SK-N-MC (cell line): ENCODE measurements around the gene FMN2.

Experiments
- DNase-seq: peaks from one replicate; pipeline ENCODE4 v3.0.0-alpha.2; 2011; ENCODE audit warnings: low read depth, low spot score
- H3K27ac ChIP-seq: fragments of 200-600 bp; sonication (generic); 2 replicates; pipeline ENCODE4 v1.5.1; 2016; ENCODE audit warnings: mixed run types
- H3K36me3 ChIP-seq: fragments of 200-600 bp; sonication (generic); 2 replicates; pipeline ENCODE4 v1.6.1; 2017; ENCODE audit warnings: antibody characterized with exemption, low read length, mixed read lengths; ENCODE audit not compliant: insufficient read depth
- H3K4me3 ChIP-seq: fragments of 200-600 bp; sonication (generic); 2 replicates; pipeline ENCODE4 v1.5.1; 2016
- H3K9ac ChIP-seq: fragments of 200-600 bp; sonication (generic); 2 replicates; pipeline ENCODE4 v1.8.0; 2017; ENCODE audit warnings: mixed run types, mixed read lengths; ENCODE audit not compliant: insufficient read length
- H3K9me3 ChIP-seq: fragments of 200-600 bp; sonication (generic); 2 replicates; pipeline ENCODE4 v1.6.1; 2017; ENCODE audit warnings: low read depth, mild to moderate bottlenecking, antibody characterized with exemption, low read length, moderate library complexity, mixed read lengths
- EZH2 ChIP-seq: fragments of 200-600 bp; sonication (generic); IDR thresholded peaks from one replicate; pipeline ENCODE4 v1.6.1; 2017; ENCODE audit warnings: antibody characterized with exemption
- FOXP2 ChIP-seq: optimal IDR thresholded peaks from 2 replicates; pipeline ENCODE3; 2011; ENCODE audit warnings: mild to moderate bottlenecking, moderate library complexity; ENCODE audit not compliant: insufficient read depth; ENCODE audit errors: extremely low read length, control extremely low read depth
- POLR2AphosphoS5 ChIP-seq: IDR thresholded peaks from 2 replicates; pipeline ENCODE4 v1.6.1; 2012; ENCODE audit warnings: mild to moderate bottlenecking, low read depth, low read length, borderline replicate concordance

Gene FMN2

GRCh38 chr1:240207073-240207709 lies 115.5 kb downstream of the FMN2 start:
- no peak for TF ChIP-seq POLR2AphosphoS5
- H3K4me3 ChIP-seq, result no peak overlapping the region
- no peak for DNase-seq
- H3K9ac ChIP-seq, result no peak overlapping the region
- H3K27ac ChIP-seq, result no peak overlapping the region
- H3K36me3 ChIP-seq, result no peaks in the 10 kb centered on the region
- H3K9me3 ChIP-seq, result no peaks in the 10 kb centered on the region

DNA sequence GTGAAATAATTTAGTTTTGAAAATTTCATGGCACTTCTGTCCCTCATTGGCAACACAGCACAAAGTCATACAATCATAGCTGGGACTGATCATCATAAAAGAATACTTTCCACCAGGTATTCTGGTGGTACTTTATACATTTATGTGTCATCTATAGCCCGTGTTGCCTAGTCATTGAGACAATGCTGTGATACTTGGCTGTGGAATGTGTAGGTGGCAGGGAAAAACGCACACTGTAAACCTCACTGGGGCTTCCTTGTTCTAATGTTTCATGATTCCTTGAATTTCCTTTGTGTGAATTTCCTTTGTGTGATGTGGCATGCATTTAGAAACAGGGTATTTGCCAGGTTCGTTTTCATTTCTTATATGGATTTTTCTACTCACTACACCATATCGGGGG lies 118.3 kb downstream of the FMN2 start:
- H3K27ac ChIP-seq, result no peak overlapping the region
- no peak for TF ChIP-seq EZH2
- no peak for TF ChIP-seq FOXP2
- TF ChIP-seq POLR2AphosphoS5, result no peak
- H3K4me3 ChIP-seq, result no peak overlapping the region
- no peak for DNase-seq
- no peak overlapping the region for H3K9ac ChIP-seq
- no peaks in the 10 kb centered on the region for H3K36me3 ChIP-seq
- no peaks in the 10 kb centered on the region for H3K9me3 ChIP-seq

GRCh38 chr1:240212556-240212955 lies 120.9 kb downstream of the FMN2 start:
- TF ChIP-seq FOXP2 (no peak), POLR2AphosphoS5 (no peak), EZH2 (no peak)
- no peaks in the 10 kb centered on the region for H3K36me3 ChIP-seq

GRCh38 chr1:240217403-240217802 lies 125.7 kb downstream of the FMN2 start:
- TF ChIP-seq EZH2 (no peak), POLR2AphosphoS5 (no peak), FOXP2 (no peak)
- Histone ChIP-seq H3K4me3 (no peak overlapping the region), H3K9me3 (no peaks in the 10 kb centered on the region), H3K36me3 (no peaks in the 10 kb centered on the region), H3K27ac (no peak overlapping the region), H3K9ac (no peak overlapping the region)
- no peak for DNase-seq

More at GRCh38 chr1:240212556-240212955, 120.9 kb downstream of the FMN2 start:
- Histone ChIP-seq H3K9ac (no peak overlapping the region), H3K4me3 (no peak overlapping the region), H3K9me3 (no peaks in the 10 kb centered on the region), H3K27ac (no peak overlapping the region)
- DNase-seq, result no peak

DNA sequence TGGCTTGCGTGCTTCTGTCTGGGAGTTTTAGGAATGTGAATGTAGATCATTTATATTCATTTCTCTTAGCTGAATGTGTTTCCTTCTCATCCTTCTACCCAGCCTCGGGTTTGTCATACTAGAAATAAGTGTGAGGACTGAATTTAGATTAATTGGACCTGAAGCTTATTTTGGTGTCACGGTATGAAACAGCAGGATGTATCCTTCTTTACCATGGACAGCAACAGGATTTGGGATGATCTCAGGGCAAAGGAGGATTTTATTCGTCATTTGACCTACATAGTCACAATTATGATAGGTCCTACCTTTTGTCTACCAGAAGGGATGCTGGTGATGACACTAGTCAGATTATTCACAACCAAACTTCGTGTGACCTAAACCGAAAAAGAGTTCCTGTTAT lies 127.4 kb downstream of the FMN2 start:
- Histone ChIP-seq H3K9me3 (no peaks in the 10 kb centered on the region), H3K36me3 (no peaks in the 10 kb centered on the region), H3K9ac (no peak overlapping the region), H3K4me3 (no peak overlapping the region), H3K27ac (no peak overlapping the region)
- DNase-seq, result no peak
- TF ChIP-seq POLR2AphosphoS5, result no peak

- TF ChIP-seq POLR2AphosphoS5, result no peak
- no peak for TF ChIP-seq EZH2
- TF ChIP-seq FOXP2, result no peak
- peaks cover 3% of the 10 kb centered on the region; the same call in 1 of the 2 replicates for H3K9me3 ChIP-seq
- H3K36me3 ChIP-seq, result no peaks in the 10 kb centered on the region
- no peak overlapping the region for H3K27ac ChIP-seq
- no peak overlapping the region for H3K4me3 ChIP-seq
- H3K9ac ChIP-seq, result no peak overlapping the region
- no peak for DNase-seq
These were observed 134.4 kb downstream of the FMN2 start for GRCh38 chr1:240226102-240226501.

DNA sequence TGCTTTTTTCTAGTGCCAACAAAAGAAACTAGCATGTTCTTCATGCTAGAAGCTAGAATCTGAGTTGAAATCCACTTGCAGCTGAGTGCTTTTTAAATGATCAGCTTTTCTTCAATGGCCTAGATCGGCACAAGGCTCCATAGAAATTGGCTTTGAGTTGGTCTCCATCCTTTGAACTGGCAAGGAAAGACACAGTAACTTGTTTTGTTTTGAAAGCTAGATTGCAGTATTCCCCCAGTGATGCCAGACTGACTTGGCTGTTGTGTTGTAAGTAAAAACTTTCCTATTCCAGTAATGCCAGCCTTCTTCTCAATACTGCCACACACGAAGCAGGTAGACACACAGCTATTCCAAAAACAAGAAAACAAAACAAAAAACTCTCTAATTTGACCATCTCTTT lies 139.1 kb downstream of the FMN2 start:
- TF ChIP-seq FOXP2 (no peak), EZH2 (no peak), POLR2AphosphoS5 (no peak)
- Histone ChIP-seq H3K27ac (no peak overlapping the region), H3K9ac (no peak overlapping the region), H3K4me3 (no peak overlapping the region), H3K36me3 (no peaks in the 10 kb centered on the region), H3K9me3 (peaks cover 3% of the 10 kb centered on the region; the same call in 1 of the 2 replicates)
- no peak for DNase-seq

DNA sequence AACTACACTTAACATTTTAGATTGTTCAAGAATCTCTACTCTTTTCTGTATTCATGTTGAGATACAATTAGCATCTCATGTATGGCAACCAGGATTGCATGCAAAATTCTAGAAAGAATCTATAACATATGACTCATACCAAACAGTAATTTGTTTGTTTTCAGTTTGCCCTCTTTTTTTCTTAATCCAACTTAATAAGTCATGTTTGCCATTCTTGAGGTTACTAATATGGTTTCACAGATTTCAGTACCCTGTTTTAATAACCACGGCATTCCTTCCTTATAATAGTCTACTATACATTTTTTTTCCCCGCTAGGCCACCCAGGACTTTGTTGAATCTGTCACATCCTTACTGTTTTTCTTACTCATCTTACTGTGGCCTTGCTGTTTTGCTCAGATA lies 140.8 kb downstream of the FMN2 start:
- no peak for TF ChIP-seq EZH2
- TF ChIP-seq FOXP2, result no peak
- TF ChIP-seq POLR2AphosphoS5, result no peak
- no peak for DNase-seq
- no peak overlapping the region for H3K4me3 ChIP-seq
- H3K36me3 ChIP-seq, result no peaks in the 10 kb centered on the region
- no peaks in the 10 kb centered on the region for H3K9me3 ChIP-seq
- H3K9ac ChIP-seq, result no peak overlapping the region
- H3K27ac ChIP-seq, result no peak overlapping the region
